Measurements from ENCODE around the gene PPP1R36.

The PPP1R36 gene

GRCh38 chr14:64580467-64580866 is 30.7 kb downstream of the PPP1R36 start:
- Histone ChIP-seq H3K9ac (ENCODE audit: low read depth, low read length, poor library complexity, severe bottlenecking) (no peak overlapping the region), H3K9me2 (replicated peaks; ENCODE audit: low read depth, low read length) (no peaks in the 10 kb centered on the region), H3K4me1 (ENCODE audit: insufficient read depth, low read length, poor library complexity, severe bottlenecking) (no peaks in the 10 kb centered on the region), H3K9me3 (ENCODE audit: insufficient read depth, low read depth, low read length) (no peaks in the 10 kb centered on the region), H3K36me3 (ENCODE audit: insufficient read depth, low read length) (no peaks in the 10 kb centered on the region), H3K4me2 (ENCODE audit: low read depth, low read length, poor library complexity, severe bottlenecking) (no peak overlapping the region), H4K20me1 (ENCODE audit: insufficient read depth, low read length, poor library complexity, severe bottlenecking) (no peaks in the 10 kb centered on the region), H3K4me3 (ENCODE audit: low read length, poor library complexity, severe bottlenecking) (no peak overlapping the region), H3K79me2 (ENCODE audit: insufficient read depth, low read length) (no peaks in the 10 kb centered on the region), H3K27me3 (ENCODE audit: insufficient read depth, low read length, poor library complexity, severe bottlenecking) (no peaks in the 10 kb centered on the region), H2AFZ (ENCODE audit: low read length) (0 out of 2 replicates have a peak overlapping the region, but pooled peaks have one; percentile 8), H3F3A (ENCODE audit: low read depth) (no peaks in the 10 kb centered on the region)
- TF ChIP-seq CTCF (conservative IDR thresholded peaks at IDR 0.05; ENCODE audit: low read length) (no peak), EZH2phosphoT487 (IDR thresholded peaks at IDR 0.05; ENCODE audit: borderline replicate concordance) (no peak)

GRCh38 chr14:64581363-64581762 is 31.6 kb downstream of the PPP1R36 start:
- Histone ChIP-seq H3K9me3 (ENCODE audit: insufficient read depth, low read depth, low read length) (no peaks in the 10 kb centered on the region), H3K27me3 (ENCODE audit: insufficient read depth, low read length, poor library complexity, severe bottlenecking) (no peaks in the 10 kb centered on the region), H3K4me2 (ENCODE audit: low read depth, low read length, poor library complexity, severe bottlenecking) (no peak overlapping the region), H3K4me1 (ENCODE audit: insufficient read depth, low read length, poor library complexity, severe bottlenecking) (no peaks in the 10 kb centered on the region), H3K36me3 (ENCODE audit: insufficient read depth, low read length) (no peaks in the 10 kb centered on the region), H2AFZ (ENCODE audit: low read length) (0 out of 2 replicates have a peak overlapping the region, but pooled peaks have one; percentile 8), H4K20me1 (ENCODE audit: insufficient read depth, low read length, poor library complexity, severe bottlenecking) (no peaks in the 10 kb centered on the region), H3K4me3 (ENCODE audit: low read length, poor library complexity, severe bottlenecking) (no peak overlapping the region), H3F3A (ENCODE audit: low read depth) (no peaks in the 10 kb centered on the region), H3K79me2 (ENCODE audit: insufficient read depth, low read length) (no peaks in the 10 kb centered on the region), H3K9me2 (replicated peaks; ENCODE audit: low read depth, low read length) (no peaks in the 10 kb centered on the region), H3K9ac (ENCODE audit: low read depth, low read length, poor library complexity, severe bottlenecking) (no peak overlapping the region)
- TF ChIP-seq CTCF (conservative IDR thresholded peaks at IDR 0.05; ENCODE audit: low read length) (no peak), EZH2phosphoT487 (IDR thresholded peaks at IDR 0.05; ENCODE audit: borderline replicate concordance) (no peak)

- Histone ChIP-seq H3K9me2 (replicated peaks; ENCODE audit: low read depth, low read length) (no peaks in the 10 kb centered on the region), H2AFZ (ENCODE audit: low read length) (no peak overlapping the region), H3K9ac (ENCODE audit: low read depth, low read length, poor library complexity, severe bottlenecking) (no peak overlapping the region), H3K36me3 (ENCODE audit: insufficient read depth, low read length) (no peaks in the 10 kb centered on the region), H4K20me1 (ENCODE audit: insufficient read depth, low read length, poor library complexity, severe bottlenecking) (no peaks in the 10 kb centered on the region), H3K4me2 (ENCODE audit: low read depth, low read length, poor library complexity, severe bottlenecking) (no peak overlapping the region), H3K27me3 (ENCODE audit: insufficient read depth, low read length, poor library complexity, severe bottlenecking) (no peaks in the 10 kb centered on the region), H3K4me3 (ENCODE audit: low read length, poor library complexity, severe bottlenecking) (no peak overlapping the region), H3F3A (ENCODE audit: low read depth) (no peaks in the 10 kb centered on the region), H3K79me2 (ENCODE audit: insufficient read depth, low read length) (no peaks in the 10 kb centered on the region), H3K4me1 (ENCODE audit: insufficient read depth, low read length, poor library complexity, severe bottlenecking) (no peaks in the 10 kb centered on the region), H3K9me3 (ENCODE audit: insufficient read depth, low read depth, low read length) (no peaks in the 10 kb centered on the region)
- TF ChIP-seq CTCF (conservative IDR thresholded peaks at IDR 0.05; ENCODE audit: low read length) (no peak), EZH2phosphoT487 (IDR thresholded peaks at IDR 0.05; ENCODE audit: borderline replicate concordance) (no peak)
Measured at GRCh38 chr14:64581817-64582216, 32.1 kb downstream of the PPP1R36 start.
